BLaER1 treated with 17β-estradiol and CSF1 and Interleukin-3, amounts not matched to agents 10 nM and 100 nM (cell line): ENCODE measurements around the gene BCL2A1.
A peak's percentile ranks its signal among the peaks of the same experiment; 100 is the strongest.
"Not testable (repeated sequence)": the region's sequence is repeated elsewhere in the genome, so short reads cannot be mapped to it uniquely, and the experiment has no call there.

Source experiments
- H3K27ac ChIP-seq, 11 experiments: shearing (Covaris generic); formaldehyde crosslinking; 2 replicates each; pipeline ENCODE4 v1.8.1; 2022
- H3K27me3 ChIP-seq, 11 experiments: shearing (Covaris generic); formaldehyde crosslinking; 2 replicates each; pipeline ENCODE4 v1.8.1; 2022
- H3K36me3 ChIP-seq, 11 experiments: shearing (Covaris generic); formaldehyde crosslinking; 2 replicates each; pipeline ENCODE4 v1.8.1; 2022
- H3K4me1 ChIP-seq, 10 experiments: shearing (Covaris generic); formaldehyde crosslinking; 2 replicates each; pipeline ENCODE4 v1.8.1; 2022
- H3K4me2 ChIP-seq, 11 experiments: shearing (Covaris generic); formaldehyde crosslinking; 2 replicates each; pipeline ENCODE4 v1.8.1; 2022
- H3K4me3 ChIP-seq, 10 experiments: shearing (Covaris generic); formaldehyde crosslinking; 2 replicates each; pipeline ENCODE4 v1.8.1; 2022
- H3K9ac ChIP-seq, 11 experiments: shearing (Covaris generic); formaldehyde crosslinking; 2 replicates each; pipeline ENCODE4 v1.8.1; 2022
- H3K9me3 ChIP-seq, 11 experiments: shearing (Covaris generic); formaldehyde crosslinking; replicated peaks in 1 of 11; 2 replicates each; pipeline ENCODE4 v1.8.1; 2022
- H4K20me1 ChIP-seq, 11 experiments: shearing (Covaris generic); formaldehyde crosslinking; 2 replicates each; pipeline ENCODE4 v1.8.1; 2022
- Cebpa-rat ChIP-seq, 11 experiments: shearing (Covaris generic); IDR thresholded peaks; 2 replicates each; pipeline ENCODE4 v1.8.1; 2022

Gene BCL2A1

GRCh38 chr15:79970624-79971434, at the start of gene BCL2A1:
Gene BCL2A1 (minus strand): TSS chr15:79971196. CDS start chr15:79971119, 77 bp downstream.
- Histone ChIP-seq H3K27ac (peak within 1 kb of the TSS; percentile 0 to 73 (median 71); a peak in 21 of 22 replicates), H3K4me1 (peaks cover 5 to 93% (median 49%) of the 10 kb centered on the region in 10 experiments; a peak in 19 of 20 replicates), H3K4me3 (peak within 1 kb of the TSS in 7 of 10 experiments; percentile 18 to 66 (median 43); a peak in 13 of 20 replicates), H3K36me3 (peaks cover 0 to 12% (median 0%) of the 10 kb centered on the region in 11 experiments; a peak in 2 of 22 replicates), H3K4me2 (peak within 1 kb of the TSS; percentile 44 to 88 (median 62)), H3K27me3 (no peaks in the 10 kb centered on the region), H3K9me3 (peaks cover 0 to 13% (median 0%) of the 10 kb centered on the region in 11 experiments; a peak in 1 of 22 replicates), H4K20me1 (peaks cover 0 to 23% (median 0%) of the 10 kb centered on the region in 11 experiments; a peak in 4 of 22 replicates), H3K9ac (peak within 1 kb of the TSS in 7 of 11 experiments; percentile 28 to 73 (median 57); a peak in 12 of 22 replicates)
- TF ChIP-seq Cebpa-rat (IDR thresholded peaks at IDR 0.05) = peak in 10 of 11 experiments; percentile 25 to 83 (median 62); a peak in 16 of 22 replicates

- Histone ChIP-seq H3K4me1 (peaks cover 1 to 9% (median 4%) of the 10 kb centered on the region in 10 experiments; a peak in 17 of 20 replicates), H3K27ac (no peak overlapping the region), H3K4me2 (no peak overlapping the region), H3K9ac (no peak overlapping the region), H3K4me3 (no peak overlapping the region), H4K20me1 (no peaks in the 10 kb centered on the region), H3K36me3 (no peaks in the 10 kb centered on the region), H3K27me3 (no peaks in the 10 kb centered on the region), H3K9me3 (peaks cover 0 to 13% (median 3%) of the 10 kb centered on the region in 11 experiments; a peak in 7 of 22 replicates)
- TF ChIP-seq Cebpa-rat (IDR thresholded peaks at IDR 0.05) = no peak
Measured at GRCh38 chr15:80020731-80021130, 49.7 kb upstream of the BCL2A1 start.

GRCh38 chr15:80020149-80020548, 49.2 kb upstream of the BCL2A1 start:
- H3K9ac ChIP-seq, H3K27me3 ChIP-seq, H3K27ac ChIP-seq, H3K4me1 ChIP-seq, H3K4me2 ChIP-seq, H3K36me3 ChIP-seq, H3K4me3 ChIP-seq, H4K20me1 ChIP-seq: not testable (repeated sequence)
- H3K9me3 ChIP-seq = peaks cover 0 to 13% (median 3%) of the 10 kb centered on the region in 11 experiments; a peak in 8 of 22 replicates

- Histone ChIP-seq H3K36me3 (no peaks in the 10 kb centered on the region), H3K27ac (no peak overlapping the region), H3K4me2 (no peak overlapping the region), H3K9me3 (peaks cover 0 to 13% (median 5%) of the 10 kb centered on the region in 11 experiments; a peak in 8 of 22 replicates), H3K4me1 (peaks cover 0 to 5% (median 0%) of the 10 kb centered on the region in 10 experiments; a peak in 1 of 20 replicates), H3K27me3 (no peaks in the 10 kb centered on the region), H3K9ac (no peak overlapping the region), H3K4me3 (no peak overlapping the region), H4K20me1 (no peaks in the 10 kb centered on the region)
- no peak for TF ChIP-seq Cebpa-rat (IDR thresholded peaks at IDR 0.05)
Measured at GRCh38 chr15:80019168-80019745, 48.3 kb upstream of the BCL2A1 start.

GRCh38 chr15:80017139-80017538, 46.1 kb upstream of the BCL2A1 start:
- not testable (repeated sequence) for H3K4me1 ChIP-seq, H3K27ac ChIP-seq, H3K9ac ChIP-seq, H3K4me2 ChIP-seq, H3K36me3 ChIP-seq, H3K4me3 ChIP-seq, H3K27me3 ChIP-seq, H4K20me1 ChIP-seq, H3K9me3 ChIP-seq

- H3K27me3 ChIP-seq, H3K4me1 ChIP-seq, H3K4me3 ChIP-seq, H3K27ac ChIP-seq, H3K36me3 ChIP-seq, H3K9me3 ChIP-seq, H3K4me2 ChIP-seq, H3K9ac ChIP-seq, H4K20me1 ChIP-seq: not testable (repeated sequence)
Measured at GRCh38 chr15:80016506-80016905, 45.5 kb upstream of the BCL2A1 start.

- Histone ChIP-seq H3K27me3 (no peaks in the 10 kb centered on the region), H3K4me2 (no peak overlapping the region), H3K4me1 (peaks cover 0 to 15% (median 9%) of the 10 kb centered on the region in 10 experiments; a peak in 10 of 20 replicates), H3K9me3 (peaks cover 0 to 6% (median 0%) of the 10 kb centered on the region in 11 experiments; a peak in 4 of 22 replicates), H4K20me1 (no peaks in the 10 kb centered on the region), H3K36me3 (no peaks in the 10 kb centered on the region), H3K9ac (no peak overlapping the region), H3K27ac (no peak overlapping the region), H3K4me3 (no peak overlapping the region)
- no peak for TF ChIP-seq Cebpa-rat (IDR thresholded peaks at IDR 0.05)
Measured at GRCh38 chr15:80015156-80015555, 44.2 kb upstream of the BCL2A1 start.

- not testable (repeated sequence) for H3K36me3 ChIP-seq, H3K9ac ChIP-seq, H3K9me3 ChIP-seq, H4K20me1 ChIP-seq, H3K27ac ChIP-seq, H3K27me3 ChIP-seq, H3K4me2 ChIP-seq, H3K4me3 ChIP-seq
- peaks cover 0 to 23% (median 13%) of the 10 kb centered on the region in 10 experiments; a peak in 10 of 20 replicates for H3K4me1 ChIP-seq
Measured at GRCh38 chr15:80014186-80014585, 43.2 kb upstream of the BCL2A1 start.

GRCh38 chr15:80012060-80012726, 41.2 kb upstream of the BCL2A1 start:
- peak overlapping the region in 3 of 11 experiments; percentile 10 to 23 (median 11); a peak in 3 of 22 replicates for H3K4me2 ChIP-seq
- no peaks in the 10 kb centered on the region for H3K36me3 ChIP-seq
- peaks cover 0 to 27% (median 13%) of the 10 kb centered on the region in 10 experiments; a peak in 10 of 20 replicates for H3K4me1 ChIP-seq
- TF ChIP-seq Cebpa-rat (IDR thresholded peaks at IDR 0.05) = no peak
- no peak overlapping the region for H3K27ac ChIP-seq
- H3K27me3 ChIP-seq = no peaks in the 10 kb centered on the region
- H3K9me3 ChIP-seq = peaks cover 0 to 6% (median 0%) of the 10 kb centered on the region in 11 experiments; a peak in 4 of 22 replicates
- H3K9ac ChIP-seq = no peak overlapping the region
- H3K4me3 ChIP-seq = no peak overlapping the region
- H4K20me1 ChIP-seq = no peaks in the 10 kb centered on the region
